Measurements from ENCODE around the gene KCNQ4.

The KCNQ4 gene

GRCh38 chr1:40777224-40777970 lies 6.2 kb upstream of the KCNQ4 start:
- DNase-seq: no peak

GRCh38 chr1:40780678-40781607 lies 2.6 kb upstream of the KCNQ4 start:
- no peak for DNase-seq

- DNase-seq: no peak
These were observed 2.0 kb upstream of the KCNQ4 start for GRCh38 chr1:40781608-40781971.

GRCh38 chr1:40782371-40782956 lies 1.1 kb upstream of the KCNQ4 start:
- peak; percentile 93 for DNase-seq

GRCh38 chr1:40784141-40784770 lies 669 bp downstream of the KCNQ4 start:
- DNase-seq: no peak

- DNase-seq: no peak
These were observed 1.2 kb downstream of the KCNQ4 start for GRCh38 chr1:40784771-40785151.

- no peak for DNase-seq
These were observed 1.9 kb downstream of the KCNQ4 start for GRCh38 chr1:40785446-40785845.

GRCh38 chr1:40786171-40786994 lies 2.8 kb downstream of the KCNQ4 start:
- DNase-seq: no peak

- no peak for DNase-seq
These were observed 3.6 kb downstream of the KCNQ4 start for GRCh38 chr1:40786995-40787705.

- no peak for DNase-seq
These were observed 4.4 kb downstream of the KCNQ4 start for GRCh38 chr1:40787737-40788560.

- DNase-seq: no peak
These were observed 5.2 kb downstream of the KCNQ4 start for GRCh38 chr1:40788561-40789341.

GRCh38 chr1:40789342-40789598 lies 5.7 kb downstream of the KCNQ4 start:
- DNase-seq: no peak

- DNase-seq: no peak
These were observed 6.3 kb downstream of the KCNQ4 start for GRCh38 chr1:40789661-40790430.

- DNase-seq: no peak
These were observed 8.4 kb downstream of the KCNQ4 start for GRCh38 chr1:40792036-40792435.

GRCh38 chr1:40793617-40794016 lies 10.0 kb downstream of the KCNQ4 start:
- DNase-seq: no peak

GRCh38 chr1:40794048-40794447 lies 10.5 kb downstream of the KCNQ4 start:
- DNase-seq: no peak

GRCh38 chr1:40794974-40795715 lies 11.6 kb downstream of the KCNQ4 start:
- DNase-seq: no peak

GRCh38 chr1:40795811-40796586 lies 12.4 kb downstream of the KCNQ4 start:
- no peak for DNase-seq

Measured in DMS 273 treated with DMSO at 0.1 percent for 48 hours (cell line).